ENCODE results near the gene CXXC1. TPM values are rescaled to one million over a fixed set of nuclear protein-coding genes. Genes with fewer than 3 reads are reported as not detected.

Gene CXXC1
- total and polyA plus RNA-seq, 4 donors, result 21.7 to 38.4 (median 30.0) TPM

DNA sequence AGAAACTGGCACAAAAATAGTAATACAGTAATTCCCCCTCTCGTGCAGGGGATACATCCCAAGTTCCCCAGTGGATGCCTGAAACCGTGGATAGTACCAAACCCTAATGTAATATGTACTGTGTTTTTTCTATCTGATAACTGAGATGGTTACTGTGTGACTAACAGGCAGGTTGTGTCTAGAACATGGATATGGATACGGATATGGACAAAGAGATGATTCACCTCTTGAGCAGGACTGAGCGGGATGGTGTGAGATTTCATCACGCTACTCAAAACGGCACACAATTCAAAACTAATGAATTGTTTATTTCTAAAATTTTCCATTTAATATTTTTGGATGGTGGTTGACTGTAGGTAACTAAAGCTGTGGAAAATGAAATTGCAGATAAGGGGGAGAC lies 9.6 kb downstream of the CXXC1 start:
- H3K36me3 ChIP-seq (ENCODE audit: control insufficient read depth in 4 of 4, insufficient read depth in 3 of 4, low read depth in 1 of 4, low read length in 3 of 4), result peaks cover 25 to 53% (median 43%) of the 10 kb centered on the region in 4 donors
- TF ChIP-seq, protein P1, sequence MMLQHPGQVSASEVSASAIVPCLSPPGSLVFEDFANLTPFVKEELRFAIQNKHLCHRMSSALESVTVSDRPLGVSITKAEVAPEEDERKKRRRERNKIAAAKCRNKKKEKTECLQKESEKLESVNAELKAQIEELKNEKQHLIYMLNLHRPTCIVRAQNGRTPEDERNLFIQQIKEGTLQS (IDR thresholded peaks at IDR 0.05), result no peak
- TF ChIP-seq, protein P2, sequence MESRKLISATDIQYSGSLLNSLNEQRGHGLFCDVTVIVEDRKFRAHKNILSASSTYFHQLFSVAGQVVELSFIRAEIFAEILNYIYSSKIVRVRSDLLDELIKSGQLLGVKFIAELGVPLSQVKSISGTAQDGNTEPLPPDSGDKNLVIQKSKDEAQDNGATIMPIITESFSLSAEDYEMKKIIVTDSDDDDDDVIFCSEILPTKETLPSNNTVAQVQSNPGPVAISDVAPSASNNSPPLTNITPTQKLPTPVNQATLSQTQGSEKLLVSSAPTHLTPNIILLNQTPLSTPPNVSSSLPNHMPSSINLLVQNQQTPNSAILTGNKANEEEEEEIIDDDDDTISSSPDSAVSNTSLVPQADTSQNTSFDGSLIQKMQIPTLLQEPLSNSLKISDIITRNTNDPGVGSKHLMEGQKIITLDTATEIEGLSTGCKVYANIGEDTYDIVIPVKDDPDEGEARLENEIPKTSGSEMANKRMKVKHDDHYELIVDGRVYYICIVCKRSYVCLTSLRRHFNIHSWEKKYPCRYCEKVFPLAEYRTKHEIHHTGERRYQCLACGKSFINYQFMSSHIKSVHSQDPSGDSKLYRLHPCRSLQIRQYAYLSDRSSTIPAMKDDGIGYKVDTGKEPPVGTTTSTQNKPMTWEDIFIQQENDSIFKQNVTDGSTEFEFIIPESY (IDR thresholded peaks at IDR 0.05), result no peak
- no peak for TF ChIP-seq RAD21 (IDR thresholded peaks at IDR 0.05)
- no peak for TF ChIP-seq FOXA2 (IDR thresholded peaks at IDR 0.05)
- TF ChIP-seq, protein P3, sequence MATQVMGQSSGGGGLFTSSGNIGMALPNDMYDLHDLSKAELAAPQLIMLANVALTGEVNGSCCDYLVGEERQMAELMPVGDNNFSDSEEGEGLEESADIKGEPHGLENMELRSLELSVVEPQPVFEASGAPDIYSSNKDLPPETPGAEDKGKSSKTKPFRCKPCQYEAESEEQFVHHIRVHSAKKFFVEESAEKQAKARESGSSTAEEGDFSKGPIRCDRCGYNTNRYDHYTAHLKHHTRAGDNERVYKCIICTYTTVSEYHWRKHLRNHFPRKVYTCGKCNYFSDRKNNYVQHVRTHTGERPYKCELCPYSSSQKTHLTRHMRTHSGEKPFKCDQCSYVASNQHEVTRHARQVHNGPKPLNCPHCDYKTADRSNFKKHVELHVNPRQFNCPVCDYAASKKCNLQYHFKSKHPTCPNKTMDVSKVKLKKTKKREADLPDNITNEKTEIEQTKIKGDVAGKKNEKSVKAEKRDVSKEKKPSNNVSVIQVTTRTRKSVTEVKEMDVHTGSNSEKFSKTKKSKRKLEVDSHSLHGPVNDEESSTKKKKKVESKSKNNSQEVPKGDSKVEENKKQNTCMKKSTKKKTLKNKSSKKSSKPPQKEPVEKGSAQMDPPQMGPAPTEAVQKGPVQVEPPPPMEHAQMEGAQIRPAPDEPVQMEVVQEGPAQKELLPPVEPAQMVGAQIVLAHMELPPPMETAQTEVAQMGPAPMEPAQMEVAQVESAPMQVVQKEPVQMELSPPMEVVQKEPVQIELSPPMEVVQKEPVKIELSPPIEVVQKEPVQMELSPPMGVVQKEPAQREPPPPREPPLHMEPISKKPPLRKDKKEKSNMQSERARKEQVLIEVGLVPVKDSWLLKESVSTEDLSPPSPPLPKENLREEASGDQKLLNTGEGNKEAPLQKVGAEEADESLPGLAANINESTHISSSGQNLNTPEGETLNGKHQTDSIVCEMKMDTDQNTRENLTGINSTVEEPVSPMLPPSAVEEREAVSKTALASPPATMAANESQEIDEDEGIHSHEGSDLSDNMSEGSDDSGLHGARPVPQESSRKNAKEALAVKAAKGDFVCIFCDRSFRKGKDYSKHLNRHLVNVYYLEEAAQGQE (IDR thresholded peaks at IDR 0.05), result no peak
- no peak for TF ChIP-seq YY1 (IDR thresholded peaks at IDR 0.05)
- TF ChIP-seq RXRA (IDR thresholded peaks at IDR 0.05), result no peak
- TF ChIP-seq SP1 (IDR thresholded peaks at IDR 0.05), result no peak
- TF ChIP-seq HNF4G (IDR thresholded peaks at IDR 0.05), result no peak
- no peak for TF ChIP-seq EGR1 (IDR thresholded peaks at IDR 0.05; ENCODE audit: low read depth in 2 of 2)
- TF ChIP-seq TAF1 (conservative IDR thresholded peaks at IDR 0.05), result no peak
- TF ChIP-seq HNF4A (conservative IDR thresholded peaks at IDR 0.05), result no peak
- TF ChIP-seq JUND (IDR thresholded peaks at IDR 0.05), result no peak
- TF ChIP-seq NR2F2 (IDR thresholded peaks at IDR 0.05), result no peak
- no peak for TF ChIP-seq FOXA1 (IDR thresholded peaks at IDR 0.05)
- TF ChIP-seq, protein P4, sequence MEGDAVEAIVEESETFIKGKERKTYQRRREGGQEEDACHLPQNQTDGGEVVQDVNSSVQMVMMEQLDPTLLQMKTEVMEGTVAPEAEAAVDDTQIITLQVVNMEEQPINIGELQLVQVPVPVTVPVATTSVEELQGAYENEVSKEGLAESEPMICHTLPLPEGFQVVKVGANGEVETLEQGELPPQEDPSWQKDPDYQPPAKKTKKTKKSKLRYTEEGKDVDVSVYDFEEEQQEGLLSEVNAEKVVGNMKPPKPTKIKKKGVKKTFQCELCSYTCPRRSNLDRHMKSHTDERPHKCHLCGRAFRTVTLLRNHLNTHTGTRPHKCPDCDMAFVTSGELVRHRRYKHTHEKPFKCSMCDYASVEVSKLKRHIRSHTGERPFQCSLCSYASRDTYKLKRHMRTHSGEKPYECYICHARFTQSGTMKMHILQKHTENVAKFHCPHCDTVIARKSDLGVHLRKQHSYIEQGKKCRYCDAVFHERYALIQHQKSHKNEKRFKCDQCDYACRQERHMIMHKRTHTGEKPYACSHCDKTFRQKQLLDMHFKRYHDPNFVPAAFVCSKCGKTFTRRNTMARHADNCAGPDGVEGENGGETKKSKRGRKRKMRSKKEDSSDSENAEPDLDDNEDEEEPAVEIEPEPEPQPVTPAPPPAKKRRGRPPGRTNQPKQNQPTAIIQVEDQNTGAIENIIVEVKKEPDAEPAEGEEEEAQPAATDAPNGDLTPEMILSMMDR (IDR thresholded peaks at IDR 0.05; ENCODE audit: low read depth, low read length, missing input control), result no peak
- TF ChIP-seq, protein P5, sequence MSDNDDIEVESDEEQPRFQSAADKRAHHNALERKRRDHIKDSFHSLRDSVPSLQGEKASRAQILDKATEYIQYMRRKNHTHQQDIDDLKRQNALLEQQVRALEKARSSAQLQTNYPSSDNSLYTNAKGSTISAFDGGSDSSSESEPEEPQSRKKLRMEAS (IDR thresholded peaks at IDR 0.05), result no peak
- no peak overlapping the region for H3K4me3 ChIP-seq (ENCODE audit: low read depth in 1 of 3, low read length in 3 of 3)
- no peak overlapping the region for H3K9ac ChIP-seq (ENCODE audit: low read depth in 1 of 2, low read length in 2 of 2)
- no peaks in the 10 kb centered on the region for H3K27me3 ChIP-seq (ENCODE audit: control insufficient read depth in 4 of 4, insufficient read depth in 4 of 4, low read length in 3 of 4)
- no peak for DNase-seq (ENCODE audit: low spot score)
- H3K4me1 ChIP-seq (ENCODE audit: control insufficient read depth in 4 of 4, insufficient read depth in 4 of 4, low read length in 3 of 4), result peaks cover 9 to 27% (median 24%) of the 10 kb centered on the region in 4 donors
- no peaks in the 10 kb centered on the region for H3K9me3 ChIP-seq (ENCODE audit: control insufficient read depth in 4 of 4, low read length in 3 of 4)
- WGBS, result 95% methylated on average over 6 of the region's 6 CpGs
- H3K27ac ChIP-seq (ENCODE audit: low read depth in 1 of 2, low read length in 2 of 2), result no peak overlapping the region

DNA sequence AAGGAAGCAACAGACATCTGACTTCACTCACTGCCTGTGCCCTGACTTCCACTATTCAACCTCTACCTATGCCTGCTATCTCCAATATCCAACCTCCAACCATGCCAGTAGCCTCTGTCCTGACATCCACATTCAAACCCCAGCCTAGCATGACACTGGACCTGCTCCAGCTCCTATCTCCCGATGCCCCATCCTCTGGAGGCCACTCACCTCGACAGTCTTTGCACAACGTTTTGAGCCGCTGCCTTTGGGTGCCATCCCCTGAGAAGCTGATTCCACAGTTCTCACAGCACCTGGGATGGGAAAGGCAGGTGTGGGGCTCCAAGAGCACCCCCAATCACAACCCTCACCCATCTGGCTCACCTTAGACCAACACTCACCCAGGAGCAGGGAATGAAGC lies 11.0 kb downstream of the CXXC1 start:
- Histone ChIP-seq H3K9ac (ENCODE audit: low read depth in 1 of 2, low read length in 2 of 2) (no peak overlapping the region), H3K4me1 (ENCODE audit: control insufficient read depth in 4 of 4, insufficient read depth in 4 of 4, low read length in 3 of 4) (peaks cover 5 to 20% (median 18%) of the 10 kb centered on the region in 4 donors), H3K9me3 (ENCODE audit: control insufficient read depth in 4 of 4, low read length in 3 of 4) (no peaks in the 10 kb centered on the region), H3K36me3 (ENCODE audit: control insufficient read depth in 4 of 4, insufficient read depth in 3 of 4, low read depth in 1 of 4, low read length in 3 of 4) (peaks cover 27 to 63% (median 56%) of the 10 kb centered on the region in 4 donors), H3K27ac (ENCODE audit: low read depth in 1 of 2, low read length in 2 of 2) (no peak overlapping the region), H3K27me3 (ENCODE audit: control insufficient read depth in 4 of 4, insufficient read depth in 4 of 4, low read length in 3 of 4) (no peaks in the 10 kb centered on the region), H3K4me3 (ENCODE audit: low read depth in 1 of 3, low read length in 3 of 3) (no peak overlapping the region)
- no peak for TF ChIP-seq EGR1 (IDR thresholded peaks at IDR 0.05; ENCODE audit: low read depth in 2 of 2)
- TF ChIP-seq, protein P1 (IDR thresholded peaks at IDR 0.05), result no peak
- TF ChIP-seq SP1 (IDR thresholded peaks at IDR 0.05), result no peak
- no peak for TF ChIP-seq HNF4G (IDR thresholded peaks at IDR 0.05)
- TF ChIP-seq FOXA1 (IDR thresholded peaks at IDR 0.05), result no peak
- no peak for TF ChIP-seq RXRA (IDR thresholded peaks at IDR 0.05)
- TF ChIP-seq, protein P4 (IDR thresholded peaks at IDR 0.05; ENCODE audit: low read depth, low read length, missing input control), result no peak
- TF ChIP-seq, protein P3 (IDR thresholded peaks at IDR 0.05), result no peak
- TF ChIP-seq YY1 (IDR thresholded peaks at IDR 0.05), result no peak
- WGBS, result 81% methylated on average over 4 of the region's 4 CpGs
- no peak for DNase-seq (ENCODE audit: low spot score)
